Uterus (tissue), 2 donors: ENCODE results near the gene TRDMT1.

Experiments
- POLR2A ChIP-seq, 2 donors: fragments of 450-650 bp; IDR thresholded peaks; one replicate each; pipeline ENCODE4 v1.6.1; 2016; ENCODE audit warnings: antibody characterized with exemption in 2 of 2, mild to moderate bottlenecking in 1 of 2, moderate library complexity in 1 of 2
- TF ChIP-seq, protein P1 (sequence below), 4 experiments: fragments of 200-600 bp in 2 of 4; fragments of 450-650 bp in 2 of 4; sonication (generic) in 2 of 4; IDR thresholded peaks; one replicate each; pipeline ENCODE4 v1.5.1; 2016 to 2019; ENCODE audit warnings: antibody characterized with exemption in 4 of 4, mild to moderate bottlenecking in 2 of 4, moderate library complexity in 1 of 4

- TF ChIP-seq, protein P1, sequence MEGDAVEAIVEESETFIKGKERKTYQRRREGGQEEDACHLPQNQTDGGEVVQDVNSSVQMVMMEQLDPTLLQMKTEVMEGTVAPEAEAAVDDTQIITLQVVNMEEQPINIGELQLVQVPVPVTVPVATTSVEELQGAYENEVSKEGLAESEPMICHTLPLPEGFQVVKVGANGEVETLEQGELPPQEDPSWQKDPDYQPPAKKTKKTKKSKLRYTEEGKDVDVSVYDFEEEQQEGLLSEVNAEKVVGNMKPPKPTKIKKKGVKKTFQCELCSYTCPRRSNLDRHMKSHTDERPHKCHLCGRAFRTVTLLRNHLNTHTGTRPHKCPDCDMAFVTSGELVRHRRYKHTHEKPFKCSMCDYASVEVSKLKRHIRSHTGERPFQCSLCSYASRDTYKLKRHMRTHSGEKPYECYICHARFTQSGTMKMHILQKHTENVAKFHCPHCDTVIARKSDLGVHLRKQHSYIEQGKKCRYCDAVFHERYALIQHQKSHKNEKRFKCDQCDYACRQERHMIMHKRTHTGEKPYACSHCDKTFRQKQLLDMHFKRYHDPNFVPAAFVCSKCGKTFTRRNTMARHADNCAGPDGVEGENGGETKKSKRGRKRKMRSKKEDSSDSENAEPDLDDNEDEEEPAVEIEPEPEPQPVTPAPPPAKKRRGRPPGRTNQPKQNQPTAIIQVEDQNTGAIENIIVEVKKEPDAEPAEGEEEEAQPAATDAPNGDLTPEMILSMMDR (IDR thresholded peaks at IDR 0.05) = no peak
- TF ChIP-seq POLR2A (IDR thresholded peaks at IDR 0.05) = no peak
Observed at GRCh38 chr10:17171141-17171641, 30.3 kb downstream of the TRDMT1 start.
